Spleen (tissue), 7 donors: Measurements from ENCODE around the gene FXYD3.

Source experiments
- CTCF ChIP-seq, 11 experiments: fragments of 200-600 bp in 7 of 11; fragments of 450-650 bp in 4 of 11; sonication (generic) in 4 of 11; IDR thresholded peaks in 8 of 11; conservative IDR thresholded peaks in 3 of 11; 1 replicate in 7 of 11; 2 replicates in 4 of 11; pipeline versions ENCODE4 v1.4.0 to v1.8.0; 2016 to 2021; ENCODE audit warnings: antibody characterized with exemption in 11 of 11, inconsistent platforms in 4 of 11, mild to moderate bottlenecking in 1 of 11
- POLR2AphosphoS5 ChIP-seq, 3 donors: sonication (generic); formaldehyde crosslinking; IDR thresholded peaks; one replicate each; pipeline ENCODE4 v1.5.1; 2017; ENCODE audit warnings: antibody characterized with exemption in 3 of 3
- donor health status: DM: no; HTN: no; CAD: no; lungs with moderate emphysema.
- donor health status: DM: no; HTN: no; CAD: no.
- donor health status: DM: no; HTN: no; CAD: no.

GRCh38 chr19:35099897-35100275, 15.7 kb upstream of the FXYD3 start:
- TF ChIP-seq CTCF (IDR thresholded peaks at IDR 0.05 in 8 of 11, conservative IDR thresholded peaks at IDR 0.05 in 3 of 11) (no peak), POLR2AphosphoS5 (IDR thresholded peaks at IDR 0.05) (no peak)
